SK-MEL-5 (cell line): ENCODE results near the gene KLHL5. TPM values are rescaled to one million over a fixed set of nuclear protein-coding genes. Genes with fewer than 3 reads are reported as not detected.
"Not testable (repeated sequence)": the region's sequence is repeated elsewhere in the genome, so short reads cannot be mapped to it uniquely, and the experiment has no call there.

Experiments
- DNase-seq: peaks from one replicate; pipeline ENCODE4 v3.0.0-alpha.2; 2016; ENCODE audit warnings: low read depth, low spot score
- in situ Hi-C: cut with HindIII; loops from 2 replicates; pipeline ENCODE4 v1.10.0; 2016; ENCODE audit warnings: low sequenced_read_pairs, high pct_unique_total_duplicates, low pct_unique_long_range_greater_than_20kb
- total RNA-seq: library from RNA; depleted of rRNA; stranded (reverse); fragments of >200 nt; shearing (Covaris generic); gene quantifications from 2 replicates; pipeline ENCODE4 v1.2.3, GENCODE V29; 2014; rRNA removed

KLHL5 gene
- total RNA-seq, 1 experiment from 2014 or later, result 15.8 TPM

DNA sequence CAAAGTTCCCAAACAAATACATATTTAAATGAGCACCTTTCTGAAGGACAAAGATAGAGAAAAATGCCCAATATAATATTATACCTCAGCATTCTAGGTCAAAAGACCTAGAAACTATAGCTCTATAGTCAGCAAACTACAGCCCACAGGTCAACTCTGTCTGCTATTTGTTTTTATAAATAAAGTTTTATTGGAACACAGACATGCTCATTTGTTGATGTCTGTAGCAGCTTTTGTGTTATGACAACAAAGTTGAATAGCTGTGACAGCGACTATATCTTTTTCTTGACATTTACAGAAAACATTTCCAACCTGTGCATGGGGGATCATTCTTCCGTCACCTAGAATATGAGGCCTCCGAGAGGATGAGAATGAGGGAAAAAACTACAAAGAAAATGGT is 71.6 kb downstream of the KLHL5 start:
- in situ Hi-C loops, result no loop called here
- no peak for DNase-seq

- in situ Hi-C loops, result no loop called here
- DNase-seq, result no peak
Observed at GRCh38 chr4:39134683-39135306, 72.8 kb downstream of the KLHL5 start.

DNA sequence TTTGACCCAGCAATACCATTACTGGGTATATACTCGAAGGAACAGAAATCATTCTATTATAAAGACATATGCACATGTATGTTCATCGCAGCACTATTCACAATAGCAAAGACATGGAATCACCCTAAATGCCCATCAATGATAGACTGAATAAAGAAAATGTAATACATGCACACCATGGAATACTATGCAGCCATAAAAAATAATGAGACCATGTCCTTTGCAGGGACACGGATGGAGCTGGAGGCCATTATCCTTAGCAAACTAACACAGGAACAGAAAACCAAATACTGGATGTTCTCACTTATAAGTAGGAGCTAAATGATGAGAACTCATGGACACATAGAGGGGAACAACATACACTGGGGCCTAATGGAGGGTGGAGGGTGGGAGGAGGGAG is 76.2 kb downstream of the KLHL5 start:
- in situ Hi-C loops, DNase-seq: not testable (repeated sequence)

- no peak for DNase-seq
- in situ Hi-C loops, result no loop called here
Observed at GRCh38 chr4:39146211-39146610, 84.2 kb downstream of the KLHL5 start.

DNA sequence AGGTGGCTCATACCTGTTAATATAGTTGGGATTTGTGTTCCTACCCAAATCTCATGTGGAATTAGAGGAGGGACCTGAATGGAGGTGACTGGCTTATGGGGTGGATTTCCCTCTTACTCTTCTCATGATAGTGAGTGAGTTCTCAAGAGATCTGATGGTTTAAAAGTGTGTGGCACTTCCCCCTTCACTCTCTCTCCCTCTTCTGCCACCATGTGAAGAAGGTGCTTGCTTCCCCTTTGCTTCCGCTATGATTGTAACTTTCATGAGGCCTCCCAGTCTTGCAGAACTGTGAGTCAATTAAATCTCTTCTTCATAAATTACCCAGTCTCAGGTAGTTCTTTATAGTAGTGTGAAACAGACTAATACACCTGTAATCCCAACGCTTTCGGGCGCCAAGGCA is 92.0 kb downstream of the KLHL5 start:
- in situ Hi-C loops, result no loop called here
- DNase-seq, result no peak

DNA sequence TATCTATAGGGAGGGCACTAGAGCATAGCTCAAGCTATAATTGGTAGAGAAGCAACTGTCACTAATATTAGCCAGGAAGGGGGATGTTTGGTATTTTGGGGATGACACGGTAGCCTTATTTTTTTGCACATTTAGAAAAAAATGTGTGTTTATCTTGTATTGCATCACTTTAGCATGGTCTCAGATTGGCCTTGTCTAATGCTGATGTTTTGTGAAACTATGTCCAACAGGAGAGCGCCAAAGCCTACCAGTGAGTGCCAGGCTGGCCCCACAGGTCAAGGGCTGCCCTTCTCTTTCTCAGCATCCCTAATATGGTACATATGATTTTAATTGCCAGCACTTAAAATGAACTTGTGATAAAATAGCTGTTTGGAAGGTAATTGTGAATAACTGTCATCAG is 95.5 kb downstream of the KLHL5 start:
- no peak for DNase-seq
- in situ Hi-C loops, result no loop called here

DNA sequence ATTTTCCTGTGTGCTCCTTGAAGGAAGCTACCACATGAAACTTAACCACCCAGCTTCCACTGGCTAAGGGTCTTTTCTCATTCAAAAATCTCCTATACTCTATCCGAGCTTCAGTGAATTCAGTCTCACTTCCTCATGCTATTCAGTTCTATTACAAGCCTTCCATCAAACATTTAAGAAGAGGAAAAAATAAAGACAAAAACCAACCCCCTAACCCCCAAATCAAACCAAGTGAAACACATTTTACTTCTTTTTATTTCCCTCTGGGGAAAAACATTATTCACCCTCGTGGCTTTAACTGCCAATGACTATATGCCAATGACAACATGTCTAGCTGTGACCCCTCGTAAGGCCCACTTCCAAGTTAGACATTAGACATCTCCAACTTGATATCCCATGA is 104.1 kb downstream of the KLHL5 start:
- in situ Hi-C loops, result no loop called here
- DNase-seq, result no peak

GRCh38 chr4:39166669-39167068 is 104.6 kb downstream of the KLHL5 start:
- no peak for DNase-seq
- in situ Hi-C loops, result no loop called here

DNA sequence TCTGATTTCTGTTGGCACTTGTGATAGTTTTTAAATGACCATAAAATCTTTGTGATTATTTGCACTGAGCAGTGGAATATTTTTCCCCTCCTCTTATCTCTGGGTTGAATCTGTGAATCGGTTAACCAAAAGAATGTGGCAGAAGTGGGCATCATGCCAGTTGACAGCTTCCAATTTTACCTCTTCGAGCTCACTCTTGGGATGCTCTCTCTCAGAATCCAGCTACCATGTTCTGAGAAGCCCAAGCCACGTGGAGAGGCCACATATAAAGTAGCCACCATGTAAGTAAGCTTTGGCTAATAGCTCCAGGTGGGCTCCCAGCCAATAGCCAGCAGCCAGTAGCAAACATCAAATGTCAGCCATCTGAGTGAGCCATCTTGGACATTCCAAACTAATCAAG is 107.4 kb downstream of the KLHL5 start:
- in situ Hi-C loops, result no loop called here
- DNase-seq, result no peak

GRCh38 chr4:39170301-39170700 is 108.3 kb downstream of the KLHL5 start:
- no peak for DNase-seq
- in situ Hi-C loops, result no loop called here

Other genes with a start within 250 kb of the KLHL5 start
- gene TLR6, start 205.4 kb upstream of the KLHL5 start, total RNA-seq, result 6.8 and 7.8 TPM in 2 replicates
- 33.0 and 38.6 TPM in 2 replicates for gene FAM114A1, start 194.4 kb upstream of the KLHL5 start, total RNA-seq
- not detected in 2 replicates for gene TMEM156, start 29.8 kb upstream of the KLHL5 start, total RNA-seq
- gene WDR19, start 120.3 kb downstream of the KLHL5 start, total RNA-seq, result 15.8 and 20.5 TPM in 2 replicates